GM12873 (cell line): ENCODE measurements around the gene SMPD3.

Experiments
- CTCF ChIP-seq: IDR thresholded peaks from 2 replicates; pipeline ENCODE4 v1.5.1; 2012; ENCODE audit warnings: low read depth, mild to moderate bottlenecking, moderate library complexity, low read length, control low read depth; ENCODE audit not compliant: insufficient read depth; ENCODE audit errors: missing control alignments

SMPD3 gene

GRCh38 chr16:68490358-68490757 lies 42.0 kb upstream of the SMPD3 start:
- no peak for TF ChIP-seq CTCF

GRCh38 chr16:68488554-68488953 lies 40.2 kb upstream of the SMPD3 start:
- no peak for TF ChIP-seq CTCF

- no peak for TF ChIP-seq CTCF
Observed at GRCh38 chr16:68487669-68488068, 39.4 kb upstream of the SMPD3 start.

- TF ChIP-seq CTCF = no peak
Observed at GRCh38 chr16:68487203-68487514, 38.9 kb upstream of the SMPD3 start.

GRCh38 chr16:68486502-68487202 lies 38.3 kb upstream of the SMPD3 start:
- TF ChIP-seq CTCF = no peak

GRCh38 chr16:68481636-68482035 lies 33.3 kb upstream of the SMPD3 start:
- no peak for TF ChIP-seq CTCF

GRCh38 chr16:68480084-68480995 lies 32.0 kb upstream of the SMPD3 start:
- TF ChIP-seq CTCF = no peak
